Measurements from ENCODE around the gene SHH. TPM values are rescaled to one million over a fixed set of nuclear protein-coding genes. Genes with fewer than 3 reads are reported as not detected.

Gene SHH
- total RNA-seq, 1 donor from 2014 or later: 10.4 TPM

DNA sequence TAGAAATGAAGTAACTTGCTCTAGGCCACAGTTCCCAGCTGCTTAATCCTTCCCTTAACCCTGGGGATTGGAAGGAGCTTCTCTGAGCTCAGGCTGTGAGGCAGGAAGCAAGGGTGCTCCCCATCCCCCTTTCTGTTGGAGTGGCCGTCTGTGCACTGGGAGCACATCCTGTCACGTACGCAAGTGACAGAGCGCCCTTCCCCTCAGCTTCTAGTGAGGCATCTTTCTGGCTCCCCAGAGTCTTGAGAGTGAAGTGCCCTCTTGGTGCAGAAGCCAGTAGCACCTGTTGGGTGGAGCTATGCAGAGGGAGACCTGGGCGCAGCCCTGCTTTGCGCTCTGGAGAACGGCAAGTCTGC is 47.8 kb downstream of the SHH start:
- DNase-seq (ENCODE audit: low read depth): no peak

GRCh38 chr7:155763691-155764437 is 48.4 kb downstream of the SHH start:
- no peak for DNase-seq (ENCODE audit: low read depth)

- no peak for DNase-seq (ENCODE audit: low read depth)
Measured at GRCh38 chr7:155763122-155763521, 49.1 kb downstream of the SHH start.

GRCh38 chr7:155762655-155763054 is 49.6 kb downstream of the SHH start:
- DNase-seq (ENCODE audit: low read depth): no peak

- DNase-seq (ENCODE audit: low read depth): no peak
Measured at GRCh38 chr7:155762036-155762435, 50.2 kb downstream of the SHH start.

DNA sequence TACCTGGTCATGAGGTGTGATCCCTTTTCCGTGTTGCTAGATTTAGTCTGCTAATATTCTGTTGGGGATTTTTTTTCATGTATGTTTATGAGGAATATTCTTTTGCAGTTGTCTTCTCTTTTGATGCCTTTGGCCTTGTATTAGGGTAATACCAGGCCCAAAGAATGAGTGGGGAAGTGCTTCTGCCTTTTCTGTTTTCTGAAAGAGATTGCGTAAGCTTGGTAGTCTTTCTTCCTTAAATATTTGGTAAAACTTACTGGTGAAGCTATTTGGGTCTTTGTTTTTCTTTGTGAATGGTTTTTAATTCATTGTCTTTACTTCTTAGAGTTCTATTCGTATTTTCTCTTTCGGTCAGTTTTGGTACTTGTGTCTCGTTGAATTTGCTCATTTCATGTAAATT is 51.1 kb downstream of the SHH start:
- no peak for DNase-seq (ENCODE audit: low read depth)

GRCh38 chr7:155759740-155760430 is 52.4 kb downstream of the SHH start:
- no peak for DNase-seq (ENCODE audit: low read depth)

DNA sequence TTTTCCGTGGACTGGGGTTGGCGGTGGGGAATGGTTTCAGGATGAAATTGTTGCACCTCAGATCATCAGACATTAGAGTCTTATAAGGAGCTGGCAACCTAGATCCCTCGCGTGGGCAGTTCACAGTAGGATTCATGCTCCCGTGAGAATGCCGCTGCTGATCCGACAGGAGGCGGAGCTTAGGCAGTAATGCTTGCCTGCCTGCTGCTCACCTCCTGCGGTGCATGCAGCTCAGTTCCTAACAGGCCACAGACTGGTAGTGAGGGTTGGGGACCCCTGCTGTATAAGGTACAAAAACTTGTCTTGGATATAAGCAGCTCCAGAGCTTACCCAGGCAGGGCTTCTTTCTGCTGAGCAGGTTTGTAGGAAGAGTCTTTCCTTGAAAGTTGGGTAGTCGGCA is 53.9 kb downstream of the SHH start:
- no peak for DNase-seq (ENCODE audit: low read depth)

- no peak for DNase-seq (ENCODE audit: low read depth)
Measured at GRCh38 chr7:155756322-155756721, 55.9 kb downstream of the SHH start.

GRCh38 chr7:155755026-155755425 is 57.2 kb downstream of the SHH start:
- DNase-seq (ENCODE audit: low read depth): no peak

DNA sequence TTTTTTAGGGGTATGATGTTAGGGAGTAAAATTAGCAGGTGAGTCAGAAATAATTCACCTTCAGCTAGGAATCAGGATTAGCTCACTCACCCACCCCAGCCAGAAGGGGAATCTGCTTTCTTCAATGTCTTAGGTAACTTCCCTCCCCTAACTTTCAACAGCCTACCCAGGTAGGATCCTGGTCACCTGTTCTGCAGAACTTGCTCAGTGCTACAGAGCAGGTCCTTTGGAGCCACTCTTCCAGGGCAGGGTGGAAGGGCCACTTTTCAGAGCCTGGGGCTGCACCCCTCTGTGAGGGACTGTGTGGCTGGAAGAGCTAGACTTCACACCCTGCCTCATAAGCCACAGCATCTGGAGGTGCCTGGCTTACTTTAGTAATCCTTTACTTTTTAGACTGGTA is 58.1 kb downstream of the SHH start:
- no peak for DNase-seq (ENCODE audit: low read depth)

DNA sequence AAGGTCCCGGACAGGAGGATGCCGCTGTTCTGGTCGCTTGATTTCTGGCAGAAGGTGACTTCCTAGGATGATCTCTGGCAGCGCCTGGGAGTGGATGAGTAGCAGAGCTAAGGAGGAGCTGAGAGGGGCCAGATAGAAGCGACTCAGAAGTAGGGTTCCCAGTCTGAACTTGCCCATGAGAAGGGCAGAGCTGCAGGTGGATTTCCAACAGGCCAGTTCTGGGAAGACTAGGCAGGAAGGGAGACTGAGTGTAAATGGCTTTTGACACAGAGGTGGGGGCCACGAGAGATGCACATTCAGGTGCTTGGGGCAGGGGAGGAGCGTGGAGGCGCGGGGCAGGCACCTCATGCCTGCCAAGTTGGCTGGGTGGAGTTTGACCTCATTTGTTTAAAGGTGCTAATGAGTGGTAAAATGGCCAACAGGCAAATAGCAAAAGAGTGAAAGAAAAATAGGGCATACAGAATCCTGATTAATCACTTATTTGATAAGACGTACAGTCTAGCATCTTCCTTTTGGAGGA is 58.8 kb downstream of the SHH start:
- DNase-seq (ENCODE audit: low read depth): no peak

- no peak for DNase-seq (ENCODE audit: low read depth)
Measured at GRCh38 chr7:155752756-155753445, 59.4 kb downstream of the SHH start.

GRCh38 chr7:155751409-155751808 is 60.9 kb downstream of the SHH start:
- no peak for DNase-seq (ENCODE audit: low read depth)

DNA sequence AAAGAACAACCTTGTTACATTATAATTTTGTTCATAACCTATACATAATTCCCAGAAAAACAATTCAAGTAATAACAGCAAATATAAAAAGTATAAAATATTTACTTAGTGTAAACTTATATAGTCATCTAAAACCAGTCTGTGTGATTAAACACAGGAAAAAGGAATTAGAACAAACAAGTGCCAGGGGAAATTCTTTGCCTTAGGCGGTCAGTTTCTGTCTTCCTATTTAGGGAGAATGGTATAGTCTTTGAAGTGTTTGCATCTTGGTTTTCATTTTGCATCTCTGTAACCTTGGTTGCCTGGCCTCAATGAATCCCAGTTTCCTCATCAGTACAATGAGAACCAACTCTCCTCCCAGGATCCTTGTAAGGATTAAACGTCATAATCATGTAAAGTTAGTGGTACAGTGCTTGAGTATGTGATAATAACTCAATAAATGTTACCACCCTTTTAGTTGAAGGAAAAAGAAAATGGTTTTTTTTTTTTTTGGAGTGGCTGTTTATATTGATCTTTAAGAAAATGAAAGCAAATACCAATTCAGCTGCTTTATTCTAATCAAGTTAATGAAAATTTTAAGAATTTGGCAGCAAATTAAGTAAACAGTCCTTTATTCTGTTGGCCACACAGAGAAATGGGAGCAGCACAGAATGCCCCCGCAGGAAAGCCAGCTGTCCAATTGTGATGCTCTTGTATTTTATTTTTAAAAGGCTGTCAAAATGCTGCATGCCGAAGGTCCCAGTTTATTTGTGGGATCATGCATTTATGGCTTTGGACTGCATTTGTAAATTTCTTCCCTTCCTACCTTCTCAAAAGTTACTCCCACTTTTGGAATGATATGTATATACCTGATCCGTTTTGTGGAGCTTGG is 61.8 kb downstream of the SHH start:
- no peak for DNase-seq (ENCODE audit: low read depth)

Other genes starting within 250 kb of the SHH start
- 12.9 and 47.3 TPM in 2 replicates for gene RBM33, start 167.8 kb downstream of the SHH start, total RNA-seq

Data from renal cortical epithelial cell (primary cell).